Upper lobe of left lung (tissue), 4 donors: ENCODE results near the gene TNN.

Source experiments
- POLR2A ChIP-seq, 4 donors: fragments of 450-650 bp; IDR thresholded peaks; one replicate each; pipeline ENCODE4 v1.5.1; 2016 to 2017; ENCODE audit warnings: antibody characterized with exemption in 4 of 4, mild to moderate bottlenecking in 2 of 4
- TF ChIP-seq, protein P1 (sequence below), 6 experiments: fragments of 450-650 bp in 4 of 6; fragments of 200-600 bp in 2 of 6; sonication (generic) in 2 of 6; IDR thresholded peaks; one replicate each; pipeline ENCODE4 v1.5.1; 2016 to 2019; ENCODE audit warnings: antibody characterized with exemption in 6 of 6

- TF ChIP-seq, protein P1, sequence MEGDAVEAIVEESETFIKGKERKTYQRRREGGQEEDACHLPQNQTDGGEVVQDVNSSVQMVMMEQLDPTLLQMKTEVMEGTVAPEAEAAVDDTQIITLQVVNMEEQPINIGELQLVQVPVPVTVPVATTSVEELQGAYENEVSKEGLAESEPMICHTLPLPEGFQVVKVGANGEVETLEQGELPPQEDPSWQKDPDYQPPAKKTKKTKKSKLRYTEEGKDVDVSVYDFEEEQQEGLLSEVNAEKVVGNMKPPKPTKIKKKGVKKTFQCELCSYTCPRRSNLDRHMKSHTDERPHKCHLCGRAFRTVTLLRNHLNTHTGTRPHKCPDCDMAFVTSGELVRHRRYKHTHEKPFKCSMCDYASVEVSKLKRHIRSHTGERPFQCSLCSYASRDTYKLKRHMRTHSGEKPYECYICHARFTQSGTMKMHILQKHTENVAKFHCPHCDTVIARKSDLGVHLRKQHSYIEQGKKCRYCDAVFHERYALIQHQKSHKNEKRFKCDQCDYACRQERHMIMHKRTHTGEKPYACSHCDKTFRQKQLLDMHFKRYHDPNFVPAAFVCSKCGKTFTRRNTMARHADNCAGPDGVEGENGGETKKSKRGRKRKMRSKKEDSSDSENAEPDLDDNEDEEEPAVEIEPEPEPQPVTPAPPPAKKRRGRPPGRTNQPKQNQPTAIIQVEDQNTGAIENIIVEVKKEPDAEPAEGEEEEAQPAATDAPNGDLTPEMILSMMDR (IDR thresholded peaks at IDR 0.05): no peak
- no peak for TF ChIP-seq POLR2A (IDR thresholded peaks at IDR 0.05)
Observed at GRCh38 chr1:175155473-175155856, 87.8 kb downstream of the TNN start.
